Astrocyte (in vitro differentiated cells and primary cell): ENCODE measurements around the gene PITPNM3. TPM values are rescaled to one million over a fixed set of nuclear protein-coding genes. Genes with fewer than 3 reads are reported as not detected.

Experiments
- DNase-seq: peaks from one replicate; pipeline ENCODE4 v3.0.0-alpha.2; 2010; ENCODE audit warnings: low read depth
- FAIRE-seq: peaks from 2 replicates; lab custom pipeline; 2011; peaks lifted over from hg19 to GRCh38; lab: Jason Lieb, UNC
- H2AFZ ChIP-seq: 2 replicates; pipeline ENCODE4 v1.6.0; 2012; ENCODE audit warnings: low read depth, low read length, inconsistent platforms
- H3K27ac ChIP-seq: 2 replicates; pipeline ENCODE4 v1.5.1; 2011; ENCODE audit warnings: low read depth, low read length, inconsistent platforms
- H3K27me3 ChIP-seq: 2 replicates; pipeline ENCODE4 v1.6.0; 2011; ENCODE audit warnings: low read length, inconsistent platforms; ENCODE audit not compliant: insufficient read depth
- H3K36me3 ChIP-seq: 2 replicates; pipeline ENCODE4 v1.5.1; 2011; ENCODE audit warnings: low read length, inconsistent platforms; ENCODE audit not compliant: insufficient read depth
- H3K4me1 ChIP-seq: 2 replicates; pipeline ENCODE4 v1.5.1; 2011; ENCODE audit warnings: low read length, inconsistent platforms; ENCODE audit not compliant: insufficient read depth
- H3K4me2 ChIP-seq: 2 replicates; pipeline ENCODE4 v1.6.0; 2012; ENCODE audit warnings: low read length, inconsistent platforms
- H3K4me3 ChIP-seq: 2 replicates; pipeline ENCODE4 v1.5.1; 2011; ENCODE audit warnings: low read depth, mild to moderate bottlenecking, low read length, inconsistent platforms; ENCODE audit not compliant: insufficient read depth
- H3K79me2 ChIP-seq: 2 replicates; pipeline ENCODE4 v1.6.0; 2012; ENCODE audit warnings: mild to moderate bottlenecking, low read length, inconsistent platforms; ENCODE audit not compliant: insufficient read depth
- H3K9ac ChIP-seq: 2 replicates; pipeline ENCODE4 v1.6.0; 2012; ENCODE audit warnings: mild to moderate bottlenecking, low read length, inconsistent platforms
- H3K9me3 ChIP-seq: 2 replicates; pipeline ENCODE4 v1.5.1; 2012; ENCODE audit warnings: low read depth, mild to moderate bottlenecking, low read length, inconsistent platforms; ENCODE audit not compliant: insufficient read depth
- H4K20me1 ChIP-seq: 2 replicates; pipeline ENCODE4 v1.6.0; 2012; ENCODE audit warnings: low read length, inconsistent platforms; ENCODE audit not compliant: insufficient read depth
- H3K27ac Mint-ChIP-seq: one replicate; pipeline ENCODE4 v1.8.0; 2021; ENCODE audit warnings: mild to moderate bottlenecking, mixed read lengths; ENCODE audit not compliant: unreplicated experiment
- H3K27me3 Mint-ChIP-seq: one replicate; pipeline ENCODE4 v1.8.0; 2021; ENCODE audit warnings: low read depth, mixed read lengths; ENCODE audit not compliant: unreplicated experiment
- H3K36me3 Mint-ChIP-seq: one replicate; pipeline ENCODE4 v1.8.0; 2021; ENCODE audit warnings: low read depth, mixed read lengths; ENCODE audit not compliant: unreplicated experiment
- H3K4me1 Mint-ChIP-seq: one replicate; pipeline ENCODE4 v1.8.0; 2021; ENCODE audit warnings: low read depth, mixed read lengths; ENCODE audit not compliant: unreplicated experiment
- H3K4me3 Mint-ChIP-seq: one replicate; pipeline ENCODE4 v1.8.0; 2021; ENCODE audit warnings: mild to moderate bottlenecking, moderate library complexity, mixed read lengths; ENCODE audit not compliant: unreplicated experiment
- H3K9me3 Mint-ChIP-seq: one replicate; pipeline ENCODE4 v1.8.0; 2021; ENCODE audit warnings: mild to moderate bottlenecking, mixed read lengths; ENCODE audit not compliant: unreplicated experiment
- CTCF ChIP-seq: IDR thresholded peaks from 2 replicates; pipeline ENCODE4 v1.5.1; 2011; ENCODE audit warnings: low read depth, mild to moderate bottlenecking, inconsistent platforms, low read length, moderate library complexity; ENCODE audit not compliant: insufficient read depth
- EZH2 ChIP-seq: IDR thresholded peaks from 2 replicates; pipeline ENCODE4 v1.6.1; 2012; ENCODE audit warnings: mild to moderate bottlenecking, low read length, inconsistent platforms; ENCODE audit not compliant: insufficient read depth
- total RNA-seq: library from RNA; stranded (reverse); gene quantifications from 2 replicates; pipeline ENCODE4 v1.2.1, GENCODE V29; 2021

The PITPNM3 gene
- total RNA-seq, 1 donor from 2014 or later, result 1.3 TPM

GRCh38 chr17:6461792-6462524 lies 94.4 kb downstream of the PITPNM3 start:
- no peak for TF ChIP-seq CTCF
- no peak for TF ChIP-seq EZH2
- Histone ChIP-seq H4K20me1 (no peaks in the 10 kb centered on the region), H3K27ac (no peak overlapping the region), H3K27me3 (peaks cover 2% of the 10 kb centered on the region), H3K9ac (no peak overlapping the region), H3K4me1 (peaks cover 3% of the 10 kb centered on the region), H2AFZ (no peak overlapping the region), H3K79me2 (no peaks in the 10 kb centered on the region), H3K4me2 (no peak overlapping the region), H3K36me3 (no peaks in the 10 kb centered on the region), H3K4me3 (no peak overlapping the region), H3K9me3 (no peaks in the 10 kb centered on the region)
- DNase-seq (no peak), FAIRE-seq (no peak)
- H3K9me3 Mint-ChIP-seq, result peaks cover 2% of the 10 kb centered on the region
- H3K36me3 Mint-ChIP-seq, result peaks cover 2% of the 10 kb centered on the region
- no peak overlapping the region for H3K4me3 Mint-ChIP-seq
- H3K27ac Mint-ChIP-seq, result peak overlapping the region; percentile 81
- H3K4me1 Mint-ChIP-seq, result peaks cover 7% of the 10 kb centered on the region
- H3K27me3 Mint-ChIP-seq, result peaks cover 27% of the 10 kb centered on the region

- Histone ChIP-seq H3K9me3 (no peaks in the 10 kb centered on the region), H3K27ac (no peak overlapping the region), H3K4me3 (no peak overlapping the region), H3K9ac (no peak overlapping the region), H3K36me3 (no peaks in the 10 kb centered on the region), H4K20me1 (no peaks in the 10 kb centered on the region), H3K79me2 (no peaks in the 10 kb centered on the region), H3K27me3 (peaks cover 2% of the 10 kb centered on the region), H3K4me1 (peaks cover 3% of the 10 kb centered on the region), H2AFZ (no peak overlapping the region), H3K4me2 (no peak overlapping the region)
- peak overlapping the region; percentile 81 for H3K27ac Mint-ChIP-seq
- FAIRE-seq, result no peak
- no peak overlapping the region for H3K4me3 Mint-ChIP-seq
- H3K36me3 Mint-ChIP-seq, result peaks cover 2% of the 10 kb centered on the region
- H3K27me3 Mint-ChIP-seq, result peaks cover 29% of the 10 kb centered on the region
- no peak for DNase-seq
- no peak for TF ChIP-seq CTCF
- TF ChIP-seq EZH2, result no peak
- H3K4me1 Mint-ChIP-seq, result peaks cover 10% of the 10 kb centered on the region
- peaks cover 2% of the 10 kb centered on the region for H3K9me3 Mint-ChIP-seq
Observed at GRCh38 chr17:6461246-6461645, 95.1 kb downstream of the PITPNM3 start.

GRCh38 chr17:6460531-6461161 lies 95.7 kb downstream of the PITPNM3 start:
- Mint-ChIP-seq H3K36me3 (no peaks in the 10 kb centered on the region), H3K9me3 (peaks cover 1% of the 10 kb centered on the region), H3K4me3 (no peak overlapping the region), H3K4me1 (peaks cover 10% of the 10 kb centered on the region), H3K27me3 (peaks cover 26% of the 10 kb centered on the region), H3K27ac (no peak overlapping the region)
- DNase-seq (no peak), FAIRE-seq (no peak)
- peaks cover 3% of the 10 kb centered on the region for H3K4me1 ChIP-seq
- no peak overlapping the region for H3K4me3 ChIP-seq
- H3K27me3 ChIP-seq, result peaks cover 2% of the 10 kb centered on the region
- H3K9me3 ChIP-seq, result no peaks in the 10 kb centered on the region
- no peaks in the 10 kb centered on the region for H3K36me3 ChIP-seq
- H3K4me2 ChIP-seq, result no peak overlapping the region
- H3K79me2 ChIP-seq, result no peaks in the 10 kb centered on the region
- no peak overlapping the region for H2AFZ ChIP-seq
- no peak overlapping the region for H3K9ac ChIP-seq
- H3K27ac ChIP-seq, result no peak overlapping the region
- no peaks in the 10 kb centered on the region for H4K20me1 ChIP-seq
- TF ChIP-seq EZH2, result no peak
- TF ChIP-seq CTCF, result no peak
